Measurements from ENCODE around the gene NME9. TPM values are rescaled to one million over a fixed set of nuclear protein-coding genes. Genes with fewer than 3 reads are reported as not detected.

Gene NME9
- total RNA-seq, 2 experiments from 2014 or later: not detected

- ChIA-PET CTCF (interaction anchor here (0.7 kb wide), 1 partner anchor 193 kb away, joined by 5 read pairs; no protein-coding TSS in a partner anchor), POLR2A (no interaction called here)
Measured at GRCh38 chr3:138340511-138340910, 10.9 kb upstream of the NME9 start.

- POLR2A ChIA-PET: no interaction called here
- CTCF ChIA-PET: no interaction called here
Measured at GRCh38 chr3:138338811-138339210, 9.2 kb upstream of the NME9 start.

GRCh38 chr3:138338244-138338643 lies 8.6 kb upstream of the NME9 start:
- ChIA-PET POLR2A (no interaction called here), CTCF (no interaction called here)

- ChIA-PET CTCF (interaction anchor here (1.3 kb wide), 1 partner anchor 11 kb away, joined by 5 read pairs; no protein-coding TSS in a partner anchor), POLR2A (no interaction called here)
Measured at GRCh38 chr3:138336454-138336999, 6.9 kb upstream of the NME9 start.

- CTCF ChIA-PET: no interaction called here
Measured at GRCh38 chr3:138334608-138335007, 5.0 kb upstream of the NME9 start.

GRCh38 chr3:138332472-138333073 lies 2.9 kb upstream of the NME9 start:
- ChIA-PET CTCF (no interaction called here), POLR2A (no interaction called here)

More at GRCh38 chr3:138334608-138335007, 5.0 kb upstream of the NME9 start:
- POLR2A ChIA-PET: no interaction called here

GRCh38 chr3:138331143-138331894 lies 1.7 kb upstream of the NME9 start:
- CTCF ChIA-PET: no interaction called here

GRCh38 chr3:138329984-138330293 lies 288 bp upstream of the NME9 start:
- POLR2A ChIA-PET: no interaction called here
- CTCF ChIA-PET: no interaction called here

More at GRCh38 chr3:138331143-138331894, 1.7 kb upstream of the NME9 start:
- POLR2A ChIA-PET: no interaction called here

- POLR2A ChIA-PET: no interaction called here
- CTCF ChIA-PET: interaction anchor here (1.0 to 1.3 kb wide), 3 partner anchors 8 to 105 kb away, joined by 3 to 4 read pairs (median 3); partner anchors contain the start of gene ESYT3
Measured at GRCh38 chr3:138328341-138328740, 1.3 kb downstream of the NME9 start.

- POLR2A ChIA-PET: no interaction called here
- CTCF ChIA-PET: interaction anchor here (1.3 kb wide), 1 partner anchor 106 kb away, joined by 3 read pairs; the partner anchor contains the start of gene ESYT3
Measured at GRCh38 chr3:138327831-138328230, 1.8 kb downstream of the NME9 start.

- POLR2A ChIA-PET: no interaction called here
- CTCF ChIA-PET: no interaction called here
Measured at GRCh38 chr3:138326866-138327595, 2.6 kb downstream of the NME9 start.

GRCh38 chr3:138325990-138326389 lies 3.7 kb downstream of the NME9 start:
- ChIA-PET CTCF (interaction anchor here (0.6 kb wide), 1 partner anchor 186 kb away, joined by 3 read pairs; no protein-coding TSS in a partner anchor), POLR2A (no interaction called here)

GRCh38 chr3:138323971-138324370 lies 5.7 kb downstream of the NME9 start:
- CTCF ChIA-PET: no interaction called here

GRCh38 chr3:138317687-138318086 lies 12.0 kb downstream of the NME9 start:
- POLR2A ChIA-PET: no interaction called here

More at GRCh38 chr3:138323971-138324370, 5.7 kb downstream of the NME9 start:
- POLR2A ChIA-PET: no interaction called here

GRCh38 chr3:138314751-138315150 lies 14.9 kb downstream of the NME9 start:
- ChIA-PET POLR2A (no interaction called here), CTCF (no interaction called here)

More at GRCh38 chr3:138317687-138318086, 12.0 kb downstream of the NME9 start:
- CTCF ChIA-PET: no interaction called here

GRCh38 chr3:138310494-138310893 lies 19.2 kb downstream of the NME9 start:
- ChIA-PET POLR2A (no interaction called here), CTCF (no interaction called here)

- POLR2A ChIA-PET: no interaction called here
- CTCF ChIA-PET: interaction anchor here (0.7 kb wide), 1 partner anchor 99 kb away, joined by 6 read pairs; no protein-coding TSS in a partner anchor
Measured at GRCh38 chr3:138308783-138309182, 20.9 kb downstream of the NME9 start.

GRCh38 chr3:138307899-138308298 lies 21.8 kb downstream of the NME9 start:
- ChIA-PET CTCF (interaction anchor here (0.7 kb wide), 1 partner anchor 100 kb away, joined by 6 read pairs; no protein-coding TSS in a partner anchor), POLR2A (no interaction called here)

- ChIA-PET CTCF (no interaction called here), POLR2A (no interaction called here)
Measured at GRCh38 chr3:138303474-138303873, 26.2 kb downstream of the NME9 start.

GRCh38 chr3:138300647-138301046 lies 29.0 kb downstream of the NME9 start:
- ChIA-PET POLR2A (no interaction called here), CTCF (no interaction called here)
